HG03280 (cell line): ENCODE results near the gene ZFR.

ENCODE experiments used
- ATAC-seq: cut with Tn5 transposase; IDR thresholded peaks from one replicate; pipeline ENCODE4 v1.9.1; 2021; ENCODE audit warnings: mild to moderate bottlenecking, moderate library complexity; ENCODE audit not compliant: unreplicated experiment

Gene ZFR

DNA sequence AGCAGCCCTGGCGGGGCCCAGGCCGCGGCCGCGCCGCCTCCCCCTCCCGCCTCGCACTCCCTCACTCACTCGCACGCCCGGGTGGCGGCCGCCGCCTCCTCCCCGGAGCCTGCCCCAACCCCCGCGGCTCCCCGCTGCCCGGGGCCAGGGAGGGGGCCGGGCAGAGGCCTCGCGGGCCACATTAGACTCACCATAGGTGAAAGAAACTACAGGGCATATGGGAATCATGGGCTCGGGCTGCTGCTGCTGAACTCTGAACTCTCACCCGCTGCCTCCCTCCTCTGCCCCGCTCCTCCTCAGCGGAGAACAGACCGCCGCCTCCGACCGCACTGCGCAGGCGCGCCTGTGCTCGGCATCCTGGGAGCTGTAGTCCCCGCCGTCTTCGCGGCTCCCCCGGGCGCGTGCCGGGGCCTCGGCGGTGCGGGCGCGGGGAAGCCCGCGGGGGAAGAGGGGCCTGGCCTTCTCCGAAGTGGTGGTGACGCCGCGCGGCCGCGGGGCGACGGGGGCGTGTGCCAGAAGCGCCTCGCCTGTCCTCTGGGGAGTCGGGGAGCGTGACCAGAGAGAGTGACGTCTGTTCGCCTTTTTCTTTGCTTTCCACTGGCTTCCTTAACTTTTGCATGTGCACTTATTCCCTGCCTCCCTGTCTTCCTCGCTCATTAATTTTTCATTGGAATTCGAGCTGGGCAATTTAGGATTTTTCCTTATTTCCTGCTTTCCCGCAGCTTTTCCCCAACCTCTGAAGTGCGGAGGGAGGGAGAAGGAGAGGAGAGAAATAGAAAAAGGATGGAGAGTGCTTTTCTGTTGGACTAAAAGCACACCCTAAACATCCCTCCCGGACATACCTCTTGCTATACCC is at the start of gene ZFR:
Gene ZFR (minus strand): TSS at position 310 of the 856 bp plus-strand sequence. CDS start 82 bp downstream, at position 228.
- peak; percentile 88 for ATAC-seq

DNA sequence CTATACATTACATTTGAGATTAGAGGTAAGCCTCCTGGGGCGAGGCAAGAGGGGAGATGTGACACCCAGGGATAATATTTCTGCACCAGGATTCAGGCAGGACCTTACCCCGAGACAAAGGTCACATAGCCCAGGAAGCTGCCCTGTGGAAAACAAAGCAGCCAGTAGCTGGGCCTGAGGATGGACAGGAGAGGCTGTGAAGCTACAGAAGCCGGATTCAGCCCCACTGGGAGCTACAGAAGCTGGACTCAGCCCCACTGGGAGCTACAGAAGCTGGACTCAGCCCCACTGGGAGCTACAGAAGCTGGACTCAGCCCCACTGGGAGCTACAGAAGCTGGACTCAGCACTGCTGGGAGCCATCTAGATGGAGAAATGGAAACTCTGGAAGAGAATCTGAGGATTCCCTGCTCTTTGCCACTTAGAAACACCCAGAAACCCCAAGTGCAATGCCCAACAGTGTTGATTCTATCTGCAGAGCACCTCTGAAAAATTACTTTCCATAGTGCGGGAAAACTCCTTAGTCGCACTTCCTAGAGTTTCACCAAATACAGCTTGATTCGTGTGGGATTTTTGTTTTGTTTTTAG is 46.5 kb upstream of the ZFR start:
- ATAC-seq, result no peak

DNA sequence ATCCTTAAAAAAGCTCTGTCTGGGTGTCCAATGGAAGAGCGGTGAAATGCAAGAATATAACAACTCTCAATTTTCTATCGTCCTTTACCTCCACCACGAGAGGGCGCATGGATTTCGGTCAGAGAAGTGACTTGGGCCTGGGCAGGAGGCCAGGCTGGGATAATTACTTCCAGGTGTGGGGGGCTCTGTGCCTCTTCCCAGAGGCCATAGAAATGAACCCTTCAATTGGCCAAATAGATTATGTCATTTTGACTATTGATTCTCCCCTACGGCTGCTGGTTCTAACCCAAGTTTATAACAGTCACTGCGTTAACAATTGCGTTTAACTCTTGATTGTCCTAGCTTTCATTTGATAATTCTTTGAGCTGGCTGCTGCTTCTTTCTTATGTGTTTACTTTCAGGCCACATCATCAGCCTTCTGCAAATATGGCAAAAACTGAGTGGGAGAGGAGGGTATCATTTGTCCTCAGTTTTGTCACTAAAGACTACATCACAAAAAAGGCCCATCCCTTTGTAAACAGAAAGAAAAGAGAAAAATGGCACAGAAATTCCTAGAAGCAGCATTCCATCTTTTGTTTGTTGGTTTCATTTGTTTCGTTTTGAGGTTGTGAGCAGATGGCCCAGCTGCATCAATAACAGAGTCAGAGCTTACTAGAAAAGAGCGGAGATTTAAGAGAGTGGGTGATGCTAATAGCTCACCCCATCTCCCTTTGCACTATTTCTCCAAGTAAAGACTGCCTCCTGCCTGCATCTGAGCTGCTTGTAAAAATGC is 45.4 kb upstream of the ZFR start:
- ATAC-seq, result no peak

DNA sequence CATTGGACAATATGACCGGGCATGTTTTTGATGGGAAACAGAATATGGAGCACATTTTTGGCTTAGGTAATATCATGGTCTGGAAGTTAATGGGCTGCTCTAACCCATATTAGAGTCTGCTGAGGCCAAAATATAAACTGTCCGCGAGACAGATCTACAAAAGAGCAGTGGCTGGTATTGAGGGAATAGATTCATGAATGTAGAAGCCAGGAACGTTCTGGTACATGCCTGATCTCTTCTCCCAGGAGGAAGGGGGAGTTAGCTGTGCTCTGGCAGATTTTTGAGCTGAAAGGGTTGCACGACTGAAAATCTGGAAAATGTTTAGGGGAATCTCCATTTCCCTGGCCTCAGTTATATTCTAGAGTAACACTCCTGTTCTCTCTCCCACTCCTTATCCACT is 42.9 kb upstream of the ZFR start:
- no peak for ATAC-seq

DNA sequence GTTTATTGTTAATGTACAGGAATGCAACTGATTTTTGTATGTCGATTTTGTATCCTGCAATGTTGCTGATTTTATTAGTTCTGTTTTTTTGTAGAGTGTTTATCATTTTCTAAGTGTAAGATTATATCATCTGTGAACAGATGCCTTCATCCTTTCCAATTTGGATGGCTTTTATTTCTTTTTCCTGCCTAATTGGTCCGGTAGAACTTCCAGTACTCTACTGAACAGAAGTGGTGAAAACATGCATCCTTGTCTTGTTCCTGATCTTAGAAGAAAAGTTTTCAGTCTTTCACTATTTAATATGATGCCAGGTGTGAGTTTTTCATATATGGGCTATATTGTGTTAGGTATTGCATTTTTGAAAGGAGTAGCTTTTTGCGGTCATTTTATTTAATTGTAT is 42.5 kb upstream of the ZFR start:
- ATAC-seq, result no peak

DNA sequence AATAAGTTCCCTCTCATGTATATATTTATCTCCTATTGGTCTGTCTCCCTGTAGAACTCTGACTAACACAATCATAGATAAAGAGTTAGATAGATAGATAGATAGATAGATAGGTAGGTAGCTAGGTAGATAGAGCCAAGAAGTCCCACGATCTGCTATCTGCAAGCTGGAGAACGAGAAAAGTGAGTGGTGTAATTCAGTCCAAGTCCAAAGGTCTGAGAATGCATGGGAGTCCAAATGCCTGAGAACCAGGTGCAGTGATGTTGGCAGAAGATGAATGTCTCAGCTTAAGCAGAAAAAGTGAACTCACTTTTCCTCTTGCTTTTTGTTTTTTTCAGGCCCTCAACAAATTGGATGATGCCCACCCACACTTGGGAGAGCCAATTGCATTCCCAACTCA is 37.7 kb upstream of the ZFR start:
- ATAC-seq, result no peak

DNA sequence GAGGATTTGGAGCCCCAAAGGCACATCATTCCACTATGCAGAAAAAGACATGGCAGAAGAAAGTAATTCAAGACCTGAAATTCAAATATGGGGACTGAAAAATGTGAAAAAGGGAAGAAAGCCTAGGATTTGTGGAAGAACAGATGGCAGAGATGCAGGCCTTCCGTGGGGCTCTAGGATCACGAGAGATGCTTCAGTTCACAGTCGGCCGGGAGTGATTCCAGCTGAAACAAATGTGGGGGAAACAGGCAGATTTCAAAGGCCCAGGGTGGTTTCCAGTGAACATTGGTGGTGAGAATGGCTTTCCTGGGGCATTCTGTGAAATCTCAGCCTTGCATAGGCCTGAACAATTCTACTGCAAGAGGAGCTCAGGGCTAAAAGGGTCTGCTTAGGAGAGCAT is 34.6 kb upstream of the ZFR start:
- ATAC-seq, result no peak

DNA sequence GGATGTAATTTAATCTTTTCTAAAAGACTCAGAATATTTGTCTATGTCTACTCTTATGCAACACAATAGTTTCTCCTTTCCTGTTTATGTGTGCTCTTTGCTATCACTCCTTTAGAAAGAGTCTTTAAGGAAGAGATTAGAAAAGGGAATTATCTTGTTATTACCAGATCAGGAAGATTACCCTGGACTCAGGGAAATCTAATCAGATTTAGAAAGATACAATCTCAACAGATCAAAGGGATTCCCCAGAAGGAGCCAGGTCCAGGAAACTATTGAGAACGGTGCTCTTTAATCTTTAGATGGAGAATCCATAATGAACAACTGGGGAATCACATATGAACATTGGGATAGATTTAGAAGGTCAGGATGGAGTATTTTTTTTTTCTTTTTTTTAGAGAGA is 32.4 kb upstream of the ZFR start:
- ATAC-seq, result no peak

DNA sequence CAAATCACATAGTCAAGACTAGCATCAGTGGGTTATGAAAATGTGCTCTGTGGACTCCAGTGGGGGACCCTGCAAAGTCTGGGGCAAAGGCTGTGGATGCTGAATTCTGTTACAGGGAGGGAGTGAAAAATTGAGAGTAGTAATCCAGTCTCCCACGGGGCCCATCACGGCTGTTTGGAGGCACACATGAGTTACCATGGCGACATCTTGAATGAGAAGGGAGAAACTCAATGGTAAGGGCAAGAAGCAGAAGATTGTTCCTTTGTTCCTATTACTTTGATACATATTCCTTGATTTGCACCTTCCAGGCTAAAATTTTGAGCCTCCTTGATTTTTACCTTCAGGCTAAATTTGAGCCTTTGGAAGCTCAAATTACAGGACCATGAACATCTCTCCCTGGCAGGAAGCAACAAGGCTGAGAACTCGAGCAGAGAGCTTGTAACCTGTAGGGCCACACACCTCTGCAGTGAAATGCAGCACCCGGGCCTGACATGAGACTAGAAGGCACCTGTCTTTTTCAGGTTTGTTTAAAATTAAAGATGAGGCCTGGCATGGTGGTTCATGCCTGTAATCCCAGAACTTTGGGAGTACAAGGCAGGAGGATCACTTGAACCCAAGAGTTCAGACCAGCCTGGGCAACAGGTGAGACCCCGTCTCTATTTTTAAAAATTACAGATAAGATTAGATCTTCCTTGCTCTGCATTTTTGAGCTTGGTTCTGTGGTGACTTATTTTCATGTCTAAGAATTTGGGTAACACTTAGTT is 31.0 kb upstream of the ZFR start:
- ATAC-seq, result no peak

DNA sequence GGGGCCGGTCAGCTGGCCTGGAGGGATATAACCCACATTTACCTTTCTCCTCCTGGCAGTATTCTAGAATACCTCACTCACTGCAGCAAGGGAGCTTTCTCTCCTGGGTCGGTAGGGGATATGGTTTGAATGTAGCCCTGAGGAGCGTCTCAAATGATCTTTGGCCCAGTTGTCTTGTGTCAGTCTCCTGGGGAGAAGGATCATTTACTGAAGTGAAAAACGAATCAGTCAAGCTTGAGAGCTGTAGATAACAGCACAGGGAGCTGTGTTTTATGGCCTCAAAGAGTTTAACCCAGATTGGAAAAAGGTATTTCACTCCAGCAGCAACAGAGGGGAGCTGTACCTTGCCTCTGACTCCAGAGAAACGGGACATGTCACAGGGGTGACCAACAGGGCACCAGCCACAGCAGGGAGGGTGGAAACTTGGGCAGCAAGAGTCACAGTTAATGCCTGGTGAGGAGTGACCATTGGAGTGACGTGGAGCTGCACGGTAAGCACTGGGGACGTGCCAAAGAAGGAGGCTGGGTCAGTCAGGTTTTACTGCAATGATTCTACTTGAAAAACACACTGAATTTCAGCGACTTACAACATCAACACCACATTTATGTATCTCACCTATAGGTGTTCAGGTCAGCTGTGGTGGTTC is 29.8 kb upstream of the ZFR start:
- ATAC-seq, result no peak

DNA sequence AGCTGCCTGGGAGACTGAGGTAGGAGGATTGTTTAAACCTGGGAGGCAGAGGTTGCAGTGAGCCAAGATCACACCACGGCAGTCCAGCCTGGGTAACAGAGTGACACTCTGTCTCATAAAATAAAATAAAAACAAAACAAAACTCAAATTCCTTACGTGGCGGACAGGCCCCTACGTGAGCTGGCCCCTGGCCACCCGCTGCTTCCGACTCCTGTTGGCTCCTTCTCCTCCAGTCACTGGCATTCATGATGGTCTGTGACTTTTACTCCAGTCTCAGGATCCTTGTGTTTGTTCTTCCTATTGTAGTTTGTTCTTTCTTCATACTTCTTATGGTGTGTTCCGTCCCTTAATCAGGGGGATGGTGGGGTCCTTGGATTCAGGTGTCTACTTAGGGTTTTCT is 28.5 kb upstream of the ZFR start:
- no peak for ATAC-seq

DNA sequence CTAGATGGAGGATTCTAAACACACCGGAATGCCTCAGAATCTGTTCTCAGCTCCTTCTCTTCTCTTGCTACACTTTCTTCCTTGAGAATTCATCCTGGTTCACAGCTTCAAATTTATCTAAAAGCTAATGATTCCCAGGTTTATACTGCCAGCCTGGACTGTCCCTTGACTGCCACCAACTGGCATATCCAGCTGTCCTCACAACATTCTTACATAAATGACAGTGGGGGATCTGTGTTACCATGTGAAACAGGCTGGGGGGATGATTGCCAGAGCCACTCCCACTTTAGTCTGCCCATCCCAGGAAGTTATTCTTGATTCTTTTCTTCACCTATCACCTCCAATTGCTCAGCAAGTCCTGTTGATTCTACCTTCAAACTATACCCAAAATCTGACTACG is 27.2 kb upstream of the ZFR start:
- no peak for ATAC-seq

DNA sequence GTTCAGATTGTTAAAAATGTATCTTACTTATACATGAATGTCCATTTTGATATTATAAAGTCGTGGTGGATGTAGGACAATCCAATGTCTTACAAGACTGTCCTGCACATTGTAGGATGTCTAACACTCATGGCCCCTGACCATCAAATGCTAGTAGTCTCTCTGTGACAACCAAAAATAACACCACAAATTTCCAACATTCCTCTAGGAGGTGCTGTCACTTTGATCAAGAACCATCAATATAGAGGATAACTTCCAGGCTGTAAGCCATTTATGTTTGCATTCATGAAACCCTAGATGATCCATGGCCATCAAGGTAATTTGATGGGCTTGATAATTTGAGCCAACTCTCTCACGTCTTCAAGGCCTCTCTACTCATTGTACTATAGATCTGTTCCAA is 20.5 kb upstream of the ZFR start:
- ATAC-seq, result no peak

DNA sequence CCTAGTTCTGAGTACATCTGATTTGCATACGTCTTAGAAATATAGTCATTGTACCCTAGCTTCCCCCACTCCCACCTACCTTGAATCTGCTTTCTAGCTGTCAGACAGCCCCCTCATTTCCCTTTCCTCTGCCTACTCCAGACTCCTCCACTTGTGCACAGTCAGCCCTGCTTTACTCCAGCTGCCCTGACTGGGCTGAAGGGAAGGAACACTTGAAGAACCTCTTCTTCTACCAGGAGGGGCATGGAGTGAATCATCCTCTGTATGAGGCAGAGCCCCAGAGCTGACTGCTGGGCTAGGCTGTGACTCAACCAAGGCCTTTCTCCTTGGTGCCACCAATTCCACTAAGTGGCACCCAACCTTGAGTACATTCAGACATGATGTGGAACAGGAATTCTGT is 18.1 kb upstream of the ZFR start:
- ATAC-seq, result no peak

DNA sequence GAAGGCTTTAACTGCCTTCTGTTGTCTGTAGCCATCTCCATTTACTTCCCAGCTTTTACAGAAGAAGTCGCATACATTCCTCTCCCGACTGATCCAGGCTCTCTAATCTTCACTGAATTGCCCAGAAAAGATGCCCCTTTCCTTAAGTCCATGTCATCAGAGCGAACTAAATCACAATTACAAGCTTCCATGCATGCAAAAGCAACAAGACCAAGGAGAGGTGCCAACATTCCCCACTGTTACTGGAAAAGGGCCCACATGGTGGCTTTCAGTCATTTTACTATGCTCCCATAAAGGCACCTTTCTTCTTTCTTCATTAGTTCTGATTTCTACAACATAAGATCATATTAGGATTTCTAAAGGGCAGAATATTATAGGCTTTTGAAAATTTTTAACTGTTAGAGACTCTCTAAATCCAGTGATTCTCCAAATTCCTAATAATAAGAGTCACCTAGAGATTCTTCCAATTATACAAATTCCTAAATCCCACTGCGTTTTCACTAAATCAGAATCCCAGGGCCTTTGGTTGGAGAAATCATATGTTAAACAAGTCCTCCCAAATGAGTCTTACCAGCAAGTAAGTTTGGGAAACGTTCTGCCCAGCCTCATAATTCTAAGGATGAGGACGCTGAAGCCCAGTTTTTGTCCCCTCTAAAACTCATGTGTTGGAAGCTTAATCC is 17.0 kb upstream of the ZFR start:
- ATAC-seq, result no peak

DNA sequence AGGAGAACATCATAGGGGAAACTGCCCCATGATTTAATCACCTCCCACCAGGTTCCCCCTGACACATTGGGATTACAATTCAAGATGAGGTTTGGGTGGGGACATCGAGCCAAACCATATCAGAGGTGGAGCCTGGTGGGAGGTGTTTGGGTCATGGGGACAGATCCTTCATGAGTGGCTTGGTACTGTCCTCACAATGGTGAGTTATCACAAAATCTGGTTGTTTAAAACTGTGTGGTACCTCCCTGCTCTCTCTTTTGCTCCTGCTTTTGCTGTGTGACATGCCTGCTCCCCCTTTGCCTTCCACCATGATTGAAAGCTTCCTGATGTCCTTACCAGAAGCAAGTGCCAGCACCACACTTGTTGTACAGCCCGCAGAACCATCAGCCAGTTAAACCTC is 16.2 kb upstream of the ZFR start:
- no peak for ATAC-seq

DNA sequence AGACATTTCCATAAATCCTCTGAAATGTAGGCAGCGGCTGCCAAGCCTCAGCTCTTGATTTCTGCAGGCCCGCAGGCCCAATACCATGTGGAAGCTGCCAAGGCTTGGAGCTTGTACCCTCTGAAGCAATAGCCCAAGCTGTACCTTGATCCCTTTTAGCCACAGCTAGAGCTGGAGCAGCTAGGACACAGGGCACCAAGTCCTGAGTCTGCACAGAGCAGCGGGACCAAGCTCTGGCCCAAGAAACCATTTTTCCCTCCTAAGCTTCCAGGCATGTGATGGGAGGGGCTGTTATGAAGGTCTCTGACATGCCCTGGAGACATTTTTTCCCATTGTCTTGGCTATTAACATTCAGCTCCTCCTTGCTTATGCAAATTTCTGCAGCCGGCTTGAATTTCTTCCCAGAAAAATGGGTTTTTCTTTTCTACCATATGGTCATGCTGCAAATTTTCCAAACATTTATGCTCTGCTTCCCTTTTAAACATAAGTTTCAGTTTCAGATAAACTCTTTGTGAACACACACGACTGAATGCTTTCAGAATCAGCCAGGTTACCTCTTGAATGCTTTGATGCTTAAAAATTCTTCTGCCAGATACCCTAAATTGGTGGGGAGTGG is 14.4 kb upstream of the ZFR start:
- ATAC-seq, result no peak

DNA sequence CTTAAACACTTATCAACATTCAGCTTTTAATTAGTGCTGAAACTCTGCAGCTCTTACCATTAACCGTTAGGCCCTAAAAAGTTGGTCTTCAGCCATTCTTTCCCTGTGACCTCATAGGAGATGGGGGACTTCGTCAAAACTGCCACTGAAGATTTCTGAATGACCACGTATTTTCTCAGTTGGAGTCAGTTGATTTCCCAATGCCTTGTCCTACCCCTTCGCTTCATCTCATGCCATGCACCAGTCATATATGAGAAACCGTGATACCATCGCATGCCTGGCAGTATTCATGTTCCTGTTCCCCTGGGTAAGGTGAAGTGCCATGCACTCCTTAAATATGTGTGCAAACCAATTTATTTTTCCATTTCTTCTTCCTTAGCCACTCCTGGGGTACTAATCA is 10.8 kb upstream of the ZFR start:
- ATAC-seq, result no peak

DNA sequence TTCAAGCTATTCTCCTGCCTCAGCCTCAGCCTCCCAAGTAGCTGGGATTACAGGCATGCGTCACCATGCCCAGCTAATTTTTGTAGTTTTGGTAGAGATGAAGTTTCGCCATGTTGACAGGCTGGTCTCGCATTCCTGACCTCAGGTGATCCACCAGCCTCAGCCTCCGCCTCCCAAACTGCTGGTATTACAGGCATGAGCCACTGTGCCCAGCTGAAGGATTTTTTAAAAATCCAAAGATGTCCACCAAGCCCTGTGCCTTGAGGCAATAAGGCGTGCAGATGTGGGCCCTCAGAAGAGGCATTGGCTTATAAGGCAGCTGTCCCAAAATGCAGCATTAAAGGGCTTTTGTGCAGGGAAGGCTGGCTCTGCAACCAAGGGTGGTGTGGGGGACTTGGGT is 10.3 kb upstream of the ZFR start:
- no peak for ATAC-seq

DNA sequence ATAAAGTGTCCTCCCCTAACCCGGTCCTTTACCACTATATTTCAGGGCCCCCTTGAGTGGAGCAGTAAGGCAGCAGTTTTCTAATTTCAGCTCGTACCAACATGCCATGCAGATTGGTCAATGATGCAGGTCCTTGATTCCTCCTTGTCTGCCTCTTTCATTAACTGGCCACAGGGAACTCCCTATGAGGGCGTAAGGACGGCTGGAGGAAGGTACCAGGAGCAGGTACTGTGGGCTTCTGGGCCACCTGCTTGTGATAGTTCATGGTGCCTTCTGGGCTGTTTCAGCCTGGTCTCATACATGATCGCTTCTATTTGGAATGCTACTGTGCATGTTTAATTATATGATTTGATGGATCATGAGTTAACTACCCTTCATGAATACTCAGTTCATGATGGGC is 9.4 kb upstream of the ZFR start:
- no peak for ATAC-seq
